GM18508 (cell line): ENCODE measurements around the gene AP3S2.
"Not testable (repeated sequence)": the region's sequence is repeated elsewhere in the genome, so short reads cannot be mapped to it uniquely, and the experiment has no call there.

Experiments used
- ATAC-seq: cut with Tn5 transposase; IDR thresholded peaks from one replicate; pipeline ENCODE4 v1.9.1; 2021; ENCODE audit warnings: moderate number of reproducible peaks; ENCODE audit not compliant: insufficient read depth, unreplicated experiment

The AP3S2 gene

DNA sequence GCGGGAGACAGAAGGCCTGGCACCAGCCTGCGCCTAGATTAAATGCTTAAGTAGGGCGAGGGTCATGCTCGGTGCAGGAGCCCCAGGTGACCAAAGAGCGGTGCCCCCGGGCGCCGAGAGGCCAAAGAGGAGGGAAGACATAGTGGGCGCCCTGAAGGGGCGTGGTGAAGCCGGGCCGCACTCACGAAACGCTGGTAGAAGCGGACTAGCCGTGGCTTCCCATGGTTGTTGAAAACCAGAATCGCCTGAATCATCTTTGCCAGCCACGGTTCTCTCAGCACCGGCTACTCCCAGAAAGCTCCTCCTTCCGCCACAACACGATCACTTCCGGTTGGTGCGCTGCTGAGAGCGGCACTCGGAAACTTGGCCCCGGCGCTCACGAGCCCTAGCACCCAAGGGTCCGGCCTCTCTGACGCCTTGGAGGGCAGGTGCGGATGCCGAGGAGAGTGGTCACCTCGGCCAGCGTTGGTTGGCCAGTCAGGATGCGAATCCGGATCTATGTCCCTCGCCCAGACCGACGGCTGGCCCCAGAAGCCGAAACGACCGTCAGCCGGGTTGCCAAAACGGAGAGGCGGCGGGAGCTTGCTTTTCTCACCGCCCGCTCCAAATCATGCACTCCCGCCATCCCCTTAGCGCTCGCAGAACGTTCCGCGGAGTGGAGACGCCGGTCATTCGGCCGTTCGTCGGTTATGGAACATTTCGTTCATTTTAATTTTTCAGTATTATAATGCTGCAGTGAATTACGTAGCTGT lies at the start of gene AP3S2:
Gene AP3S2 (minus strand): TSS at position 299 of the 752 bp plus-strand sequence. CDS start 45 bp downstream, at position 254.
- ATAC-seq = peak; percentile 84

DNA sequence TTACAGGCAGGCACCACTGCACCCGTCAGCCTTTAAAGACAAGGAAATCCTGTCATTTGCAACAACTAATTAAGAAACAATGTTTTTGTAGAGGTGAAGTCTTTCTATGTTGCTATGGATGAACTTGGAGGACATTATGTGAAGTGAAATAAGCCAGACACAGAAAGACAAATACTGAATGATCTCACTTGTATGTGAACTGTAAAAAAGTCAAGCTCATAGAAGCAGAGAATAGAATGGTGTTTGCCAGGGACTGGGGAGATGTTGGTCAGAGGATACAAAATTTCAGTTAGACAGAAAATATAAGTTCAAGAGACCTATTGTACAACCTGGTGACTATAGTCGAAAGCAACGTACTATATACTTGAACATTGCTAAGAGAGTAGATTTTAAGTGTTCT lies 46.1 kb upstream of the AP3S2 start:
- no peak for ATAC-seq

DNA sequence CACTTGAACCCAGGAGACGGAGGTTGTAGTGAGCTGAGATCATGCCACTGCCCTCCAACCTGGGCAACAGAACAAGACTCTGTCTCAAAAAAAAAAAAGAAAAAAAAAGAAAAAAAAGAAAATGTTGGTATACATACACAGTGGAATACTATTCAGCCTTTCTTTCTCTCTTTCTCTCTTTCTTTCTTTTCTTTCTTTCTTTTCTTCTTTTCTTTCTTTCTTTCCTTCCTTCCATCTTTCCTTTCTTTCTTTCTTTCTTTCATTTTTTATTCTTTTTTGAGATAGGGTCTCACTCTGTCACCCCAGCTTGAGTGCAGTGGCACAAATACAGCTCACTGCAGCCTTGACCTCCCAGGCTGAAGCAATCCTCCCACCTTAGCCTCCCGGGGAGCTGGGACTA lies 45.6 kb upstream of the AP3S2 start:
- not testable (repeated sequence) for ATAC-seq

DNA sequence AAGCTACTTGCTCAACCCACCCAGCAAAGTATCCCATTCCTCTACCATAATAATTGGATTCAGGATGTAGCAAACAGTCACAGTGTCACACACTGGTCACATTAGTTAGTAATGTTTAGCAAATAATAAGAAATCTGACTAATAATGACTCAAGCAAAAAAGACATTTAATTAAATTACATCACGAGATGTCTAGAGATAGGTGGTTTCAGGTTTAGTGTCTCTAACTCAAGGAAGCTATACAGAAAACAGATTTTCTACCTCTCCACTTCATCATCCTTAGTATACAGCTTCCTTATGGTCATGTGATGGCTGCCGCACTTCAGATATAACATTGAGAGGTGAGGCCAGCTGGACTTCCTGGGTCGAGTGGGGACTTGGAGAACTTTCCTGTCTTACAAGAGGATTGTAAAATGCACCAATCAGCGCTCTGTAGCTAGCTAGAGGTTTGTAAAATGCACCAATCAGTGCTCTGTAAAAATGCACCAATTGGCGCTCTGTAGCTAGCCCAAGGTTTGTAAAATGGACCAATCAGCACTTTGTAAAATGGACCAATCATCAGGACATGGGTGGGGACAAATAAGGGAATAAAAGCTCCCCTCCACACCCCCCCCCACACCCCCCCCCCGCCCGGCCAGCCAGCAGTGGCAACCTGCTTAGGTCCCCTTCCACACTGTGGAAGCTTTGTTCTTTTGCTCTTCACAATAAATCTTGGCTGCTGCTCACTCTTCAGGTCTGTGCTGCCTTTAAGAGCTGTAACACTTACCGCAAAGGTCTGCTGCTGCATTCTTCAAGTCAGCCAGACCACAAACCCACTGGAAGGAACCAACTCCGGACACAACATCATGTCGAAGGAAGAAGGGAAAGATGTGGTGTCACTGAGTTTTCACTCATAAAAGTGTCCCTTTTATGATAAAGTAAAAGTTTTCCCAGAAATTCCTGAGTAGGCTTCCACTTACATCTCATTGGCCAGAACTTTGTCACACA lies 43.9 kb upstream of the AP3S2 start:
- no peak for ATAC-seq

DNA sequence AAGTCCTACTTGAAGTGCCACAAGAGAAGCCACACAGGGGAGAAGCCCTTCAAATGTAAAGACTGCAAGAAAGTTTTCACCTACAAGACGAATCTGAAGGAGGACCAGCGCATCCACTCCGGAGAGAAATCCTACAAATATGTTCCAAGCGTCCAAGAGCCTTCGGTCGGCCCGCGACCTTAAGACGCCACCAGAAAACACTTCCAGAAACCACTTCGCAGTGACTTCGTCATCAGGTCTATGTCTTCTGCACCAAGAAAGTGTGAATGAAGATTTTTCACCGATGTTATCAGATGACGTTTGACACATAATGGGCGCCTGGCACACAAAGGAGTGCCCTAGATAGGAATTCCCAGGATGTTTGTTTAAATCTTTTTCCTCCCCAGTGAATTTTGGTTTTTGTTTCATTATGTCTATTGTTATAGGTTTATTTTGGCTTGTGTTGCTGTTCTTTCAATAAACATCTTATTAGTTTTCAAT lies 43.0 kb upstream of the AP3S2 start:
- no peak for ATAC-seq

DNA sequence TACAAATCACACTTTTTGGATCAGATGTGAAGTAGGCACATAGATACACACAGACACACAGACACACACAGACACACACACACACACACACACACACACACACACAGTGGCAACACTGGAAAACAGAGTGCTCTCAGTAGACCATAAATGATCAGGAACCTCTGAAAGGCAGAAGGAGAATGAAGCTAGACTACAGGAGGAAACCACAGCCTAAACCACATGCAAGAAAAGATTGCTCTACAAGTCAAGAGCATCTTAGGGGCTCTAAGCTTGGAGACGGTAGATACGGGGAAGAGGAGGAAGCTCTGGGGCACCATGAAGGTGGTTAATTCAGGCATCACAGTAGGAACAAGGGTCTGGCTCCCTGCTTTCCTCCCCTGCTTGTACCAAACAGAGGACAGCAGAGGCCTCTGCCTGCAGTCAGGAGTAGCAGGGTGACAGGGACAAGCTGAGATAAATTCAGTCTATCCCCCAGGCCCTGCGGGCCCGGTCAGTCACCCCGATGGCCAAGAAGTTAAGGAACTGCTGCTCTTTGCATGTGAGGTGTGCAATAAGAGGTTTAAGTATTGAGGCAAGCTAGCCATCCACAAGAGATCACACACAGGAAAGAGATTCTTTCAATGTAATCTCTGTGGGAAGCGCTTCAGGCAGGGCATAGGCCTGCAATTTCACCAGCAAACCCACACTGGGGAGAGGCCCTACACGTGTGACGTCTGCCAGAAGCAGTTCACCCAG lies 42.4 kb upstream of the AP3S2 start:
- ATAC-seq = no peak

DNA sequence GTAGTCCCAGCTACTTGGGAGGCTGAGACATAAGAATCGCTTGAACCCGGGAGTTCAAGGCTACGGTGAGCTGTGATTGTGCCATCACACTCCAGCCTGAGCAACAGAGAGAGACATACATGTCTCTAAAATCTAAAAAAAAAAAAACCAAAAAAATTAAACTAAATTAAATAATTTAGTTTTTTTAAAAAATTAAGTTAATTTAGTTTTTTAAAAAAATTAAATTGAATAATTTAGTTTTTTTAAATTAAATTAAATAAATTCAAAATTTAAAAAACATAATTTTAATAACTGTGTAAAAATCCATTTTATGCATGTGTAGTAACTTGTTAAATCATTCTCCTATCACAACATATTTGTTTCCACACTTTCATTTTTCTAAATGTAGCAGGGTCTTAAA lies 39.1 kb upstream of the AP3S2 start:
- ATAC-seq = no peak

DNA sequence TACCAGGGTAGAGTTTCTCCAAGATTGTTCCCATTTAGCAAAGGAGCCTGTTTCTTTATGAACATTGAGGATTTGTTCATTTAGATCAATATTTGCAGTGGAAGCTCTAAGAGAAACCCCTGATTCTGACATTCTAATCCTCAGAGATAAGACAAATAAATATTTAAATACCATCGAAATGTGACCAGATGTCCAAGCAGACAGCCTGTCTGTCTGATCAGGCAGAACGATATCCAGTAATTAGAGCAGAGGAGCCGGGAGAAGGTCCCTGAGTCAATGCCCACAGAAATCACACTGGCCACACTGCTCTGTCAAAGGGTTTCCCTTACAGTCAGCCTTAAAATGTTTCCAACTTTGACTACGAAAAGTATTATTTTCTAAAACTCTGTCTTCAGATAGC lies 34.6 kb upstream of the AP3S2 start:
- ATAC-seq = no peak

DNA sequence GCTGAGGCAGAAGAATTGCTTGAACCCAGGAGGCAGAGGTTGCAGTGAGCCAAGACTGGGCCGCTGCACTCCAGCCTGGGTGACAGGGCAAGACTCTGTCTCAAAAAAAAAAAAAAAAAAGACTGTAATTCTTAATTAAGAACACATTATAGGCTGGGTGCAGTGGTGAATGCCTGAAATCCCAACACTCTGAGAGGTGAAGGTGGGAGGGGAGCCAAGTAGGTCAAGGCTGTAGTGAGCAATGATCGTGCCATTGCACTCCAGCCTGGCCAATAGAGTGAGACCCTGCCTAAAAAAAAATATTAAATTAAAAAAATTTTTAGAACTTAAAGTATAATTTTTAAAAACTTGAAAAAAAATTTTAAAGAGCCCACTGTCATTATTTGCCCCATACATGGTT lies 32.4 kb upstream of the AP3S2 start:
- ATAC-seq = no peak

DNA sequence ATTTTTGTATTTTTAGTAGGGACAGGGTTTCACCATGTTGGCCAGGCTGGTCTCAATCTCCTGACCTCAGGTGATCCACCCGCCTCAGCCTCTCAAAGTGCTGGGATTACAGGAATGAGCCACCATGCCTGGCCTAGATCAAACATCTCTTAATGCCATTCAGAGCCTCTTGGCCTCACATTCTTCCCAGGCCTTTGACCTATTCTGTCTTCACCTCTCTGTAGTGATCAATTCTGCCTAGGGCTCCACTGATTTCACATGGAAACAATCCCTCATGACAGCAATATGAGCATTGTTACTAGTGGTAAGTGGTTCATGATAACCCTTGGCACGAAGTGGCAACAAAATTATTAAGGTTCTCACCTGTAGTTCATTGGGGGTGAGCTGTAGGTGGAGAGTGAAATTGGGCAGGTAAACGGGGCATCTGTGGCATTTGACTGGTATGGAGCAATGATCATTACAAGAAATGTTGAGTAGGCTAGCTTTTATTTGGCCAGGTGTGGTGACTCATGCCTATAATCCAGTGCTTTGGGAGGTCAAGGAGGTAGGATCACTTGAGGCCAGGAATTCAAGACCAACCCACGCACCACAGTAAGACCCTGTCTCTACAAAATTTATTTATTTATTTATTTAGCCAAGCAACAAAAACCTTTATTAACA lies 23.8 kb upstream of the AP3S2 start:
- no peak for ATAC-seq

DNA sequence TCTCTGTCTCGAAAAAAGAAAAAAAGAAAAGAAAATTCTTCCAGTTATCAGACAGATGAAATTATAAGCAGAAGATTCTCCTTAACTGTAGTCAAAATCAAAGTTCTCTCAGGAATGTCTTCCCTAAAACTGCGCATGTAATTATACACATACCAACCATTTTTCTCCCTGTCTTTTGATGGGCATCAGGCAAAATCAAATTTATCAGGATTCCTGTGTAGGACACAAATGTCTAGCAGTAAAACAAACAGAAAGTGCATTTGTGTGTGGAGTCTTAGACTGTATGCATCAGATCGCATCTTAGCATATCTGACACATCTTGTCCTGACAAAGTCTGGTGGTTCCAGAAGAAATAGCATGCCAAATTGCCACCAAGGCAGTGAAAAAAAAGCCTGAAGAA lies 22.9 kb upstream of the AP3S2 start:
- no peak for ATAC-seq

DNA sequence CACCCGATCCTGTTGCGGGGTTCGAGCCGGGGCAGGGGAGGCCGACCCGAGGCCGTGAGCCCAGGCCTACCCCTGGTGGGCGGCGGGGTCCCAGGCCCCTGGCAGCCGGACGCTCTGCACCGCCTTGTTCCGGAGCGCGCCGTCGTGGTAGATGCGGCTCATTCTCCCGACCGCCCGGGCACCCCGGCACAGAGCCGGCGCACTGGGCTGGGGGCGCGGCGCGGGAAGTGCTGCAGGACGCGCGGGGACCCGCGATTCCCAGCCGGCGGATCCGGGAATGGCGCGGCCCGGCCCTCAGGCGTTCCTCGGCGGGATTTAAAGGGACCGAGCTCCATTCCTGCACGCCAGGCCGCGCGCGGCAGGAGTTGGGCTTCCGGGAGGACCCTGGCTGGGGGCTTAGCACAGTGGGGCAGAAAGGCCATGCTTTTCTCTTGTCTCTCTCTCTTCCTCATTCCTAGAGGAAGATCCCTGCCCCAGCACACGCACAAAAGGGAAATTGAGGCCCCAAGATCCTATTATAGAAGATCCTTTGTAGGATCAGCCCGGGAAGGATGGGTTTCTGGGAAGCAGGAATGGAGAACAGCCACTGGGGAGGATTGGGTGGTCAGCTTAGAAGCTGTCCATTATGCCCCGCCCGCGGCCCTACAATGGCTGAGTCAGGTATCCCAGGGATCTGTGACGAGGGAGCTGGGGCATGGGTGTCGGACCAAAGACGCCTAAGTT lies 19.0 kb upstream of the AP3S2 start, which contains the start of gene ARPIN:
Gene ARPIN (minus strand): TSS at position 279 of the 723 bp plus-strand sequence. CDS start 117 bp downstream, at position 162.
- no peak for ATAC-seq

DNA sequence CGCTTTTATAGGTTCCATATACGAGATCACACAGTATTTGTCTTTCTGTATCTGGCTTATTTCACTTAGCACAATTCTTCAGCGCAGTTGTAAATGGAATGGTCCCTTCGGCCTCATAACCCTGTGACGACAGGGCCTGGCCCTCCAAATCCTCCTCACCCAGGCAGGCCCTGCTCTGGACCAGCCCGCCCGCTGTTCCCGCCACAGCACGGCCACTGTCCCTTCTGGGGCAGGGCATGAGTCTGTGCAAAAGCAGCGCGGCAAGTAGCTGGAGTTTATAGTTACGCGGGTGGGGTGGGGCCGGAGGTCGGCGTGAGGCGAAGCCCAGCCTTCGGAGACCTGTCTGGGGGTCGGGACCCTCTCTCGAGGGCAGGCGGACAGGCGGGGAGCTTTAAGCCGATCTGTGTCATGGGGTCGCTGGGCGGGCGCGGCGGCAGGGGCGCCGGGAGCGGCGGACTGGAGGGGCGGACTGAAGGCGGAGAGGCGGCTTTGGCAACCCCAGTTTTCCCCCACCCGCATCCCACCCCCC lies 18.4 kb upstream of the AP3S2 start:
- no peak for ATAC-seq

DNA sequence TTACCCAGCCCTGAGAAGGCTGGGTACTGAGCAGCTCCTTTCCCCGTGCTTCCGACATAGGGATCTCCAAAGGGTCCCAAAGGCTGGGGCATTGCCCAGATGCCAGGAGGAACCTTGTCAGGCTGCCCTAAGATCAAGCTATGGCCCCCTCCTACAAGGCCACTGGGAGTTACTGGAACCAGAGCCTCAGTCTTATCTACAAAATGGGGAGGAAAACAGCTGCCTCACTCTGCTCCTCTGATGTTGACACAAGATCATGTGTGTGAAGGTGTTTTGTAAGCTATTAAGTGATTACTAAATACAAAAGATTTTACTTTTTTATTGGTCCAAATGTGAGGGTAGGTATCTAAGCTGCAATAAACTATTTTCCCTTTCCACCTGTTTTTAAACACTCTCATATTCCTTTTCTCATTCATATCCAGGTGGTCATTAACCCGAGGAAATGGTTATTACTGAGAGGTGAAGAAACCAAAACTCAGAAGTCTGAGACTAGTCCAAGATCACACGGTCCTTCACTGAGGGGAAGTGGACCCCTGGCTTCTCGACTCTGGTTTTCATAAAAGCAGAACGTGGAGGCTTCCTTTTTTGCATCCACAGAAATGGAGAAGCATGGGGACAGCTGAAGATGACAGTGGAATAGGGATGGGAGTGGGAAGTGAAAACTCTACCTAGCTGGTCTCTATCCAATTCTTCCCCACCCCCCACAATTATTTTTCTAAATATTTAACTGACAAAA lies 17.3 kb upstream of the AP3S2 start:
- no peak for ATAC-seq

DNA sequence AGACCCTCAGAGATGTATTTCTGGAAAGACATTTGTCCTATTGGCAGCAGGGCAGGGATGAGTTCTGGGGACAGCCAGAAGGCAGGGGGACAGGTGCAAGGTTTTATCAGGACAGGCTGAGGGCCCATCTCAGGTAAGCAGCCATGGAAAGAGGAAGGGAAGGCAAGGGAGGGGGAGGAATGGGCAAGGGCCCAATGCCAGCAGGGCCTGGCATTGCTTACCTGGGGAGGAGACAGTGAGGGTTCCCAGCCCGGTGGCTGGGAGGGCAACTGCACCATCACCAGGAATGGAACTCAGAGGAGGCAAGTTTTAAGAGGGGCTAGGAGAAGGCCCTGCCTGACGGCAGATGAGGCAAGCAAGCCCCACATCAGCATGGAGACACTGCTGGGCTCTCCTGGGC lies 15.8 kb upstream of the AP3S2 start:
- no peak for ATAC-seq

DNA sequence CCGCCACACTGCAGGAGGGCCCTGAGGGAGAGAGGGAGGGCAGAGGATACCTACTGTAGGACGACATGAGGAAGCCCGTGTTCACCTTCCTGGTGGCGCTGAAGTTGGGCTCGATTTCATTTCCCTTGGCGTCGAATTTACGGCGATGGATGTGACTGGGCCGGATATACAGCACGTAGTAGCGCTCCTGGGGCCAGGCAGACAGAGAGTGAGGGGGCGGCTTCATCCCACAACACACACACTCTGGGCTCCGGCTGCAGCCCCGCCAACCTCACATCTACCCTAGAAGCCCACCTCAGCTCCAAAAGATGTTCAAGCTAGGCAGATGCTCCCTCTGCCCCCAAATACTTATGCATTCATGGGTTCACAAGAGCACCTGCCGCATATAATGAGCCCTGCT lies 14.4 kb upstream of the AP3S2 start:
- no peak for ATAC-seq

DNA sequence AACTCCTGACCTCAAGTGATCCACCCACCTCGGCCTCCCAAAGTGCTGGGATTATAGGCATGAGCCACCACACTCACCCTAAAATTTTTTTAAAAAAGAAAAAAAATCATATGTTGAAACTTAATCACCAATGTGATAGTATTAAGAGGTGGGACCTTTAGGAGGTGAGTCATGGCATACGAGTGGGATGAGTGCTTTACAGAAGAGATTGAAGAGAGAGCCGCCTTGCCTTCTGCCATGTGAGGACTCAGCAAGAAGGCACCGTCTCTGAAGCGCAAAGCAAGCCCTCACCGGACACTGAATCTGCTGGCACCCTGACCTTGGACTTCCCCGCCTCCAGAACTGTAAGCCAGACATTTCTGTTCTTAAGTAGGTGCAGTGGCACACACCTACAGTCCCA lies 13.5 kb upstream of the AP3S2 start:
- ATAC-seq = no peak

DNA sequence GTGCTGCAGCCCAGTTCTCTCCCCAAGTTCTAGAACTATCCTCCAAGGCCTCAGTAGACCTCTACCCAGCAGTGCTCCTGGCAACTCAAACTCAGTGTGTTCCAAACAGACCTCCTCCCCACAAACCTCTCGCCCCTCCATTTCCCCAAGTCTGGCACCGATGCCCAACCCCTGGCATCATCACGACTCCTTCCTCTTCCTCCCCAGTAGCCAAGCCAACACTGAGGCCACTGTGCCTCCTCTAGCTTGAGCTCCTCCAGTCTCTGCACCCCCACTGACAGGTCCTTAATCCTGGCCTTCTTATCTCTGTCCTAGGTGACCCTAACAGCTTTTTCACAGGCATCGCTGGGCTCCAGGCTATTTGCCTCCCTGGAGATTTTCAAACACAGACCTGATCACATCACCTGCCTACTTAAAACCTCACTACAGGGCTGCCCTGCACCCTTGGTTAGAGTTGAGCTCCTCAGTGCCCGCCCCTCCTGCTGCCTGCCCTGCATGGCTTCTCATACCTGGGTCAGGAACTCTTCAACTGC lies 12.1 kb upstream of the AP3S2 start:
- no peak for ATAC-seq
